Stimulated activated CD4-positive, alpha-beta T cell treated with anti-CD3 and anti-CD28 coated beads, Interleukin-12 subunit alpha, Interleukin-12 subunit beta, amount 100 ng/mL, for 4 hours (primary cell): ENCODE data around the gene C17orf75.
"Not testable (repeated sequence)": the region's sequence is repeated elsewhere in the genome, so short reads cannot be mapped to it uniquely, and the experiment has no call there.

Source experiments
- DNase-seq: peaks from one replicate; pipeline ENCODE4 v3.0.0-alpha.2; 2020

The C17orf75 gene, protein sequence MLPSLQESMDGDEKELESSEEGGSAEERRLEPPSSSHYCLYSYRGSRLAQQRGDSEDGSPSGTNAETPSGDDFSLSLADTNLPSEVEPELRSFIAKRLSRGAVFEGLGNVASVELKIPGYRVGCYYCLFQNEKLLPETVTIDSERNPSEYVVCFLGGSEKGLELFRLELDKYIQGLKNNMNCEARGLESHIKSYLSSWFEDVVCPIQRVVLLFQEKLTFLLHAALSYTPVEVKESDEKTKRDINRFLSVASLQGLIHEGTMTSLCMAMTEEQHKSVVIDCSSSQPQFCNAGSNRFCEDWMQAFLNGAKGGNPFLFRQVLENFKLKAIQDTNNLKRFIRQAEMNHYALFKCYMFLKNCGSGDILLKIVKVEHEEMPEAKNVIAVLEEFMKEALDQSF

DNA sequence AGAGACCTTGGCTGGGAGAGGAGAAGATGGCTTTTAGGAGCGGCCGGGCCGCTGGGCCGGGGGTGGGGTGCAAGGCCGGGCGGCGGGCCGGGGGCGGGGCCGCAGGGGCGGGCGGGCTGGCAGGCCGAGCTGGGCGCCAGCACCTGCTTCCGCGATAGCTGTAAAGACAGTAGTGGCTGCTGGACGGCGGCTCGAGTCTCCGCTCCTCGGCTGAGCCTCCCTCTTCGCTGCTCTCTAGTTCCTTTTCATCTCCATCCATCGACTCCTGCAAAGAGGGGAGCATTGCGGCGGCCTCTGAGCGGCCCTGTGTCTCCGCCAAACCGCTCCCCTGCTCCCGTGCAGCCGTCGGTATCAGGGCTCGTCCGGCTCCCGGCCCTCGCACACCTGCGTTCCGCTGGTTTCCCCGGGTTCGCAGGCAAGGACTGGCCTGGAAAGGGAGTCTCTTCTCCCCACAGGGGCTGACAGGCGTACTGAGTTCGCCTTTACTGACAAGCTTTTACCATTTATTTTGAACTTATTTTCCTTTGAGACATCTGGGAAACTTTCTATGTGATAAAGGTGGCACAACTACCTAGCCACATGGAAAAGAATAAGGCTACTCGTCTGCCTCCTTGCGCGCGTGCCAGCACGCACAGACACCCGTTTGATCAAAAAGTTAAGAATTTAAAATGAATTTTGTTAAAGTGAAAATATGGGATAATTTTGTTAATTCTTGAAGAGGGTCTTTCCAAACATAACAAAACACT, at the start of gene C17orf75:
C17orf75 (minus strand) TSS at position 317 of the 746 bp plus-strand sequence; CDS start at position 283, 34 bp downstream.
- peak; percentile 81 for DNase-seq

DNA sequence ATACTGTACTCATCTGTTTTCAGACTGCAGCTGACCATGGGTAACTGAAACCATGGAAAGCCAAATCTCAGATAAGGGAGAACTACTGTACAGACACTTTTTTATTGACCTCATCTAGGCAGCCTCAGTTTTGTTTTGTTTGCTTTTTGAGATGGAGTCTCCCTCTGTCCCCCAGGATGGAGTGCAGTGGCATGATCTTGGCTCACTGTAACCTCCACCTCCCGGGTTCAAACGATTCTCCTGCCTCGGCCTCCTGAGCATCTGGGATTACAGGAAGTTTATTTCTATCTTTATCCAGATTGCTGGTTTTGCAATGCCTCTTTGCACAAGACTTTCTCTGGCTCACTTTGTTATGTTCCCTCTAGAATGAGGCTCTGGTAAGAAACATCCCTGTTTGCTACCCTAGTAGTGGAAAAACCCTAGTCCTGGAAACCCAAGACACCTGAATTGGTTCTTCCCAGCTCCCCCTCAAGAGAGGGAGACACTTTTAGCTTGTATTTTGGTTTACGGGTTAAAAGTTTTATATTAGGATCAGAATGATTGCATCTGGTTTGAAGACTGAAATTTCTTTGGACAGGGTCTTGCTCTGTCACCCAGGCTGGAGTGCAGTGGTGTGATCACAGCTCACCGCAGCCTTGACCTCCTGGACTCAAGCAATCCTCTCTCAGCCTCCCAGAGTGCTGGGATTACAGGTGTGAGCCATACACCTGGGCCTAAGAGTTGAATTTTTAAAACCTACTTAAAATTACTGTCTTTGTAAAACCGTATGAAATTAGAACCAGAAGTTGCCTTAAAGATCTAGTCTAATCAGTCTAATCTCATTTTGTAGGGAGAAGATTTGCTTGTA, 46.9 kb upstream of the C17orf75 start:
- DNase-seq: no peak

DNA sequence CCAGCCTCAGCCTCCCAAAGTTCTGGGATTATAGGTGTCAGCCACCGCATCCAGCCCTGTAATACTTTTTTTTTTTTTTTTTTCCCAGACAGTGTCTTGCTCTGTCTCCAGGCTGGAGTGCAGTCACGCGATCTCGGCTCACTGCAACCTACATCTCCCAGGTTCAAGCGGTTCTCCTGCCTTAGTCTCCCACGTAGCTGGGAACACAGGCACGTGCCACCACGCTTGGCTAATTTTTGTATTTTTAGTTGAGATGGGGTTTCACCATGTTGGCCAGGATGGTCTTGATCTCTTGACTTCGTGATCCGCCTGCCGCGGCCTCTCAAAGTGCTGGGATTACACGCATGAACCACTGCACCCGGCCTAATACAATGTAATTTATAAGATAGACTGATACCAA, 46.2 kb upstream of the C17orf75 start:
- DNase-seq: not testable (repeated sequence)

DNA sequence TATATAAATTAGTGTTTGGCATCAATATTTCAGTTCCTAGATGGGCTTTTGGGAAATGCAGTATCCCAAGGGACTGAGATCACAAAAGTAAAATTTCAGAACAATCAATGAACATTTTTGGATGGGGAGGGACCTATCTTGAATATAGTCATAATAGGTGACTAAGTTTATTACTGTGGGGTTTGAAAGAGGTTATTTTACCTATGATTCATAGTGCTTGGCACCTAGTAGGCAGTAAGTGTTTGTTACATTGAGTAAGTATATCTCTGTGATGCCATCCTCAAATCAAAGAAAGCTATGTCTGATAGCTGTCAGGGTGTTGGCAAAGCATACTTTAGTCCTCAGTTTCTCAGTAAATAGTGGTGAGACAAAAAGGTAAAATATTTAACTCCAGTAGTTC, 44.9 kb upstream of the C17orf75 start:
- DNase-seq: no peak

DNA sequence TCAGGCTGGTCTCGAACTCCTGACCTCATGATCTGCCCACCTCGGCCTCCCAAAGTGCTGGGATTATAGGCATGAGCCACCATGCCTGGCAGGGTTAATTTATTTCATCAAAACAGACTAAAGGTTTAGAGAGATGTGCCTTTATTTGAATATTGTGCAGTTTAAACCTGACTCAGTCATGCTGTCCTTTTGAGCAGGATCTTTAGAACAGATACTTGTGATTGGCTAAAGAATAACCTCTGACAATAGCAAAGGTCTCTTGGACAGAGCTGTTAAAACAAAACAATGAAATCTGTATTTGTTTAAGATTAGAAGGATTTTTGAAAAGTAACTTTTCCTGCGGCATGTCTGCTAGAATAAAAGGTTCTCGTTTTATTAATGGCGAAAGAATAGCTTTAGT, 44.0 kb upstream of the C17orf75 start:
- no peak for DNase-seq

DNA sequence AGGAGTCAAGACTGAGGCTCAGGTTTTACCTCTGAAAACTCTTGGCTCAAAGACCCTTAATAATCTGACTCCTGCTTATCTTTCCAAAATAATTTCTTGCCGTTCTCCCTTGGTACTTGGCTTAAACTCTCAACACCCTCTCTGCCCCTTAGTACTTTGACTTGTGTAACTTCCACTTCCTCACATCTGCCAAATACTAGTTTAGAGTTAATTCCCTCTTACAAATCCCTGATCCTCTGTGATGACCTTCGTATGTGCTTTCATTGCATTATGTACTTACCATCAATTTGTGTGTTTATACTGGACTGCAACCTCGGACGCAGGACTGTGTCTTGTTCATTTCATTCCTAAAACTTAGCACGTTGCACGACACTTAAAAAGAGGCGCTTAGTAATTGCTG, 43.1 kb upstream of the C17orf75 start:
- DNase-seq: no peak

DNA sequence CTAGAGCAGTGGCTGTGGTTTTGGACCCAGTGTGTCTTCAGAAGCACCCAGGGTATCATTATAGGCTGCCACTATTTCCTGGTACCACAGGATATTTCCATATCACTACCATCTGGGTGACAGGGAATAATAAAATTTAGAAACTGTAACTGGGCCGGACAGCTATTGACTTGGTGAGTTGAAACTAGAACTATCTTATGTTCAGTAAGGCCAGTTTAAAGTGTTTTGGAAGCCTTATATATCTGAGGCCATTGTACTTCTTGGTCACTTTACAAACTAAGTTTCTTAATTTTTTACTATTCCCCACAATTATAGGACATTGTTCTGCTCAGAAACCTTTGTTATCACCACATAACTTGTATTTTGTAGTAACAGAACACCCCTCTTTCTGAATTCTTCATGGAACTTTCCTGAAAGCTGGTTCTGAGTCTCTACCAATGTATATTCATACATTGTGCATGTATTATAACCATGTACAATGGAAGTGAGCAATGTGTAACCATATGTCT, 42.0 kb upstream of the C17orf75 start:
- DNase-seq: no peak

DNA sequence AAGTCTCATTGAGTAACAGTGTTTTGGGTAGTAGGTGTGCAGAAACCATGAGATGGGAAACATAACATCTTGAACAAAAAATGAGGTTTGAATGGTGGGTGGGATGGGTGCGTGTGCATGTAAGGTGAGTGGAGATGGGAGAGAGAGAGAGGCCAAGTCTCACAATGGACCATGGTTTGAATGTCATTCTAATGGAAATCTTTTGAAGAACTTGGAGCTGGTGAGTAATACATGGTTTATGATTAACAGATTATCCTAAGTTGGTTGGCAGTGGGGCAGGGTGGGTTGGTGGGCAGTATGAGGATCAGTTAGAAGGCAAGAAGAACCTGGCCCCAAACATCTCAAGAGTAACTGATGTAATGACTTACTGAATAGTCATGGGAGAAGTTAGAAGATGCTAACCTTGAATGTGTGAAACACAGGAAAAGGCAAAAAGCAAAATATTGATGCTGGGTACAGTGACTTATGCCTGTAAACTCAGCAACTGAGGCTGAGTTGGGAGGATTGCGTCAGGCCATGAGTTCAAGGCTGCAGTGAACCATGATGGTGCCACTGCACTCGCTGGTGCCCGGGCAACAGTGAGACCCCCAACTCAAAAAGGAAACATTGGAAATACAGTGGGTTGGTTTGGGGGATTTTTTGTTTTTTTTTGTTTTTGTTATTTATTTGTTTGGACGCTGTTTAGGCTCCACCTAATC, 40.7 kb upstream of the C17orf75 start:
- DNase-seq: no peak

DNA sequence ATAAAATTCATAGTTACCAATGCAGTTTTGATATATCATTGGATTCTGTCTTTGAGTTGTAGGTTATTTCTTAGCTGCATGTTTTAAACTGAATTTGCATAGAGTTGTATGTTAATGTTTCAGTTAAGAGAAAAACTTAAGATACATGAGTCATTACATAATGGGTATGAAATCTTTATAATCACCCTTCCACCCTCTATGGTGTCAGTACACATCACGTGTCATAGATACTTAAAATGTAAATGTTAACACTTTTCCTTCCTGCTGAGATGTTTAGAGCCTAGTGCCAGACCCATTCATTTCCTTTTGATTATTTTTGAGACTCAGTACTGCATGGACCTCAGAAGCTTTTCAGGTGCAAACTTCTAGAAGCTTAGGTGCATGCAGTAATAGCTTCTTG, 28.5 kb upstream of the C17orf75 start:
- no peak for DNase-seq

DNA sequence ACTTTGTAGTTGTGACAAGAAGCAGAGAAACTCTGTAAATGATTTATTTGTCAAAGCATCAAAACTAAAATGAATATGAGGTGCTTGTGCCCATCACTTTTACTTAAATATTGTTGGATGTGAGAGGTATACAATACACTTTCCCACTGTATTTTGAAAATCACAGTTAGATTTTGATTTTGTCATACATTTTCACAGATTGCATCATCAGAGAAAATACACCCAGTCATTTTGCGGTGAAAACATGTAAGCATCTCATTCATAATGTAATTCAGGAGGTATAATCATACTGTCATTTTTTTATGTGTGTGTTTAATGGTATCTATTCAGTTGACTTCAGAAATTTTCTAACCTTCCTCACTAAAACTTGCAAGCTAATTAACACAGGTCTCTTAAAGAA, 19.3 kb upstream of the C17orf75 start:
- DNase-seq: no peak

DNA sequence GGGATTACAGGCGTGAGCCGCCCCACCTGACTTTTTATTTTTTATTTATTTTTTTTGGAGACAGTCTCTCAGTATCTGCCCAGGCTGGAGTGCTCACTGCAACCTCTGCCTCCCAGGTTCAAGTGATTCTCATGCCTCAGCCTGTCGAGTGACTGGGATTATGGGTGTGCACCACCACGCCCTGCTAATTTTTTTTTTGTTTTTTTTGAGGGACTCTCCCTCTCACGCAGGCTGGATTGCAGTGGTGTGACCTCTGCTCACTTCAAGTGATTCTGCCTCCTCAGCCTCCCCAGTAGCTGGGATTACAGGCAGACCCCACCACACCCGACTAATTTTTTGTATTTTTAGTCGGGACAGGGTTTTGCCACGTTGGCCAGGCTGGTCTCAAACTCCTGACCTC, 15.6 kb upstream of the C17orf75 start:
- DNase-seq: no peak

DNA sequence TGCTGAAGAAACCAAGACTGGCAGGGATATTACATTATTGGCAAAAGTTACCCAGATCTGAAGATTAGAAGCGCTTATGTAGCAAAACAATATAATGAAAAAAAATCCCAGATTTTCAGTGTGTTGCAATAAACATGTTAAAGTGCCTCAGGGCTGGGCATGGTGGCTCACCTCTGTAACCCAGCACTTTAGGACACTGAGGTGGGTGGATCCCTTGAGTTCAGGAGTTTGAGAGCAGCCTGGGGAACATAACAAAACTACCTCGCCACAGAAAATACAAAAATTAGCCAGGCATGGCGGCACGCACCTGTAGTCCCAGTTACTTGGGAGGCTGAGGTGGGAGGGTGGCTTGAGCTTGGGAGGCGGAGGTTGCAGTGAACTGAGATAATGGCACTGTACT, 14.8 kb upstream of the C17orf75 start:
- no peak for DNase-seq

DNA sequence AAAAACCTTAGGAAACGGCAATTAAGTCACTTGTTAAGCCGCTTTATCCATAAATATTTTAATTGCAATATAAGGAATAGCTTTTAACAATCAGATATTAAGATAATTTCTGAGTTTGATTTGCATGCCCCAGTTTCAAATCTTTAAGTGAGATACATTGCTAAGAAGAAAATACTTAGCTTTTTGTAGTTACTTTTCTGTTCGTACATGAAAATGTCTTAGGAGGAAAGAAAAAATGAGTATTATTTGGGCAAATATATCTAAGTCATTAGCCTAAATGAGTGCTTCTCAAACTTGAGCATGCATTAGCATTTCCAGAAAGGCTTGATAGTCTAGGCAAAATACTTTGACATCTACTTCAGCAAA, 14.4 kb upstream of the C17orf75 start:
- DNase-seq: no peak

DNA sequence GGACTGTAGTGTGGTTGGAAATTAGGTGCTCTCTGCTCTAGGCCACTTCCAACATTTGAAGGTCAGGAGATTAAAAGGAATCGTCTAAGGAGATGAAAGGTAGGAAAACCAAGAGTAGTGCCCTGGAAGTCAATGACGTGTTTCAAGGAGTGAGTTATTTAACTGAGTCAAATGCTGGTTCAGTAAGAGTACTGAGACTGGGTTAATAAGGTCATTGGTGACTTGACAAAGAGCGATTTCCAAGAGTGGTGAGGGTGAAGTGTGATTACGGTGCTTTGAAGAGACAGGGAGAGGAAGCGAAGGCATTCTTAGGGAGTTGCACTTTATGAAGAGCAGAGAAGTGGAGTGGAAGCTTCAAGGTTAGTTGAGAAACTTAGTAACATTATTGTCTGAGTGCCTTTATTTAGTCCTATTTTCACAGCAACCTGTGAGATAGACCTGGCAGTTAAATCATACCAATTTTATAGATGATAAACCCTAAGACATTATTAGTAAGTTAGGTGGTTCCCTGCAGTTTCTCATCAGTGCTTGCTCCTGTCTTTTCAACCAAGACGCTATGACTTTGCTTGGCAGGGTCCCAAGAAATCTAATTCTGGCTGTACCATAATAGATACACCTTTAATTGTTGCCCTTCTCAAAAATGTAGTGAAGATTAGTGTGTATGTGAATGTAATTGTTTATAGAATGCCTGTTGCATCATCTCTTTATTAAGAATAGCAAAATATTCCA, 13.8 kb upstream of the C17orf75 start:
- no peak for DNase-seq

DNA sequence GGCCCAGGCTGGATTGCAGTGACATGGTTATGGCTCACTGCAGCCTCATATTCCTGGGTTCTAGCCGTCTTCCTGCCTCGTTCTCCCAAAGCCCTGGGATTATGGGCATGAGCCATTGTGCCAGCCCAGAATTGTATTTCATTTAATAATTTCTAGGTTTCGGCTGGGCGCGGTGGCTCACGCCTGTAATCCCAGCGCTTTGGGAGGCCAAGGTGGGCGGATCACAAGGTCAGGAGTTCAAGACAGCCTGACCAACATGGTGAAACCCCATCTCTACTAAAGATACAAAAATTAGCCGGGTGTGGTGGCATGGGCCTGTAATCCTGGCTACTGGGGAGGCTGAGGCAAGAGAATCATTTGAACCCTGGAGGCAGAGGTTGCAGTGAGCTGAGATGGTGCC, 10.8 kb upstream of the C17orf75 start:
- not testable (repeated sequence) for DNase-seq

DNA sequence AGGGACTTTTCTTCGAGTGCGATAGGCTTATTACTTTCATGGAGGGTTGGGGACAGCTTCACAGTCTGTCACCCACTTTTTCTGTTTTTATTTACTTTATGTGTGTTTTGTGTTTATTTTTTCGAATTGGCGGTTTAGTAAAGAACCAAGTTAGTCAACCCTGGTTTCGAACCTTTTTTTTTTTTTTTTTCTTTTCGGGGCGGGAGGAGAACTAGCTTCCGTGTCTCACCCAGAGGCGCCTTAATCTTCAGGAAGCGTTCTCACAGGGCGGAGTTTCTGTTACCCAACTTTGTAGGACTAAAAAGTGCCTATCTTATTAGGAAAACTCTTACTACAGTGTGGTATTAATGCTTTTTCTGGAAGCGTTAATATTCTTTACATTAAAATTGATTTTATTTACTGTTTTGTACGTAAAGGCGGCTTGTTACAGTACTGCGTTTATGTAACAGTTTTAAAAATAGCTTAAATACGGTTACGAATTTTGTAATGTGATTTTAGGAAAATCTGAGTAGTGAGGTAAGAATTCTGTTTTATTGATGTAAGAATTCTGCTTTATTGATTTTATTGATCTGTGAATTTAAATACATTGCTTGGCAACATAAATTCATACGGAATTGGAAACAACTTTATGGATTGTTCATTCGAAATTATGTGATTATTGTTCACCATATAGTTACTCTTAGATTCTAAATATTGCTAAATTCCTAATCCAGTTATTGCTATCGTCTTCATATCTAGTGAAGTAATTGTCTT, 8.9 kb upstream of the C17orf75 start:
- peak; percentile 21 for DNase-seq

DNA sequence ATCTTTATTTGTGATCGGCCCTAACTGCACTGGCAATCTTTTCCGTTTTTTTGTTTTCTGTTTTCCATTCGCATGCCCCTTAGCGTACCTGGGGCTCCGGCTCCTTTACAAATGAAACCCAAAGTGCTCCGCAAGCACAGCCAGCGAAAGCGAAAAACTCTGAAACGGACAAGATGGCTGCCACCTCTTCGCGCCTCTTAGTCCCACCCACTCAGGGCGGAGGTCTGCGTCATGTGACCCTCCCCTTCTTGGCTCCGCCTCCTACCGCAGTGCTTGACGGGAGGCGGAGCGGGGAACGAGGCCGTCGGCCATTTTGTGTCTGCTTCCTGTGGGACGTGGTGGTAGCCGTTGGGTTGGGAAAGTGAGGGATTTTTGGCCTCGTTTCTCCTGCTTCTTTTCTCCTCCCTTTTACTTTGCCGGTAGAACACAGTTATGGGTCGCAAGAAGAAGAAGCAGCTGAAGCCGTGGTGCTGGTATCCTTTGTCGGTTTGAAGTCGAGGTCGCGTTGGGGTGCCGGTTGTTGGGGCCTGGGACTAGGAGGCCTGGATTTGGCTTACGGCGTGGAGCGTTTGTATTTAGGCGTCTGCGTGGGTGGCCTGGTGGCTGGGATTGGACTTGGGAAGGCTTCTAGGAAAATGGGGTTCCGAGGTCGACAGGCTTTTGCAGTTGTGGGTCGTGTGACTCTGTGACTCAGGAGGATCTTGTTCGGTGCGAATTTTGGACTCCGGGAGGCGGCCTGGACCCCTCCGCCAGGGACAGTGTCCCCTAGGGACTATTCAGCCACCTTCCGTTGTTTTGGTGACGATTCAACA, 8.1 kb upstream of the C17orf75 start, which contains the start of gene ZNF207:
ZNF207 (plus strand) TSS at position 304 of the 812 bp plus-strand sequence; CDS start at position 433, 129 bp downstream.
- DNase-seq: peak; percentile 91

DNA sequence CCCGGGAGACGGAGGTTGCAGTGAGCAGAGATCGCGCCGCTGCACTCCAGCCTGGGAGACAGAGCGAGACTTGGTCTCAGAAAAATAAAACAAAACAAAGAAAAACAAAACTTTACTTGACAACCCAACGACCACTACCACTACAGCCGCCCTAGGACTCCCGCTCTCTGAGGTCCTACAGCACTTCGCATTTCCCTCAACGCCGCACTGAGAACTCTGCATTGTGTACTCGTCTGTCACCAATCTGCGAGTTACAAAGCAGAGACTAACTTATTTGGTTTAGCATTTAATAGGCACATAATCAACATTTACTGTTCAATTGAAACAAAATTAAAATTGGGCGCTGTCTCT, 7.5 kb upstream of the C17orf75 start:
- no peak for DNase-seq

DNA sequence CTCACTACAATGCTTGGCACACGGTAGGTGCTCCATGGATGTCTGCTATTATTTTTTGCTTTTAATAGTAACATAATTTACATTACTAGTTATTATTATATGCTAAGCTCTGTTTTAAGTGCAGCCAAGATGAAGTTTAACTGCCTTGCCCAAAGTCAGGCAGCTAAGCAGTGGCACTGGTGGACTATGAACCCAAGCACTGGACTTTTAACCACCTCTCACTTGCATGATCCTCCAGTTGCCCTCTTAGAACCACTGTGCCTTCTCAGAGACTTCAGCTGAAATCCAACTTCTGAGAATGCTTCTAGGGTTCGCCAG, 6.5 kb upstream of the C17orf75 start:
- DNase-seq: no peak

DNA sequence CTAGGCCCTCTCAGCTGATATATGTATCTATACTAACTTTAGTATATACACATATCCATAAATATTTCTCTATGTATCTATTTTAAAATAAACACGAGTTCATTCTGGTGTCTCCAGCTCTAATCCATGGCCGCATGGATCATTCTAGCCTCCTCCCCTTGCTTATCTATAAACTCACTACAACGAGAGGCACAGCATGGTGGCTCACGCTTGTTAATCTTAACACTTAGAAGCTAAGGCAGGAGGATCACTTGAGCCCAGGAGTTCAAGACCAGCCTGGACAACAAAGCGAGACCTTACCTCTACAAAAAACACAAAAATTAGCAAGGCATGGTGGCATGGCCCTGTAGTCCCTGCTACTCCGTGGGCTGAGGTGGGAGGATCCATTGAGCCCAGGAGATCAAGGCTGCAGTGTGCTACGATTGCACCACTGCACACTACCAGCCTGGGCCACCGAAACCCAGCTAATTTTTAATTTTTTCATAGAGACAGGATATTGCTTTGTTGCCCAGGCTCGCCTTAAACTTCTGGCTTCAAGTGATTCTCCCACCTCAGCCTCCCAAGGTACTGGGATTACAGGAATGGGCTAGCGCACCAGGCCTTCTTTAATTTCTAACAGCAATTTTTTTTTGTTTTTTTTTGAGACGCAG, 4.1 kb upstream of the C17orf75 start:
- no peak for DNase-seq
